Mesothelial cell of epicardium (in vitro differentiated cells): ENCODE data around the gene PER1. TPM values are rescaled to one million over a fixed set of nuclear protein-coding genes. Genes with fewer than 3 reads are reported as not detected.

Experiments
- DNase-seq, 2 experiments: peaks; one replicate each; pipeline ENCODE4 v3.0.0; 2021; ENCODE audit warnings: low spot score in 2 of 2; ENCODE audit not compliant: unreplicated experiment in 2 of 2
- H3K27ac Mint-ChIP-seq: 2 replicates; pipeline ENCODE4 v1.8.0; 2021; ENCODE audit warnings: mixed read lengths
- H3K27me3 Mint-ChIP-seq: 2 replicates; pipeline ENCODE4 v1.8.0; 2021; ENCODE audit warnings: low read depth, mixed read lengths
- H3K36me3 Mint-ChIP-seq: 2 replicates; pipeline ENCODE4 v1.8.0; 2021; ENCODE audit warnings: mixed read lengths
- H3K4me1 Mint-ChIP-seq: 2 replicates; pipeline ENCODE4 v1.8.0; 2021; ENCODE audit warnings: mixed read lengths
- H3K4me3 Mint-ChIP-seq: 2 replicates; pipeline ENCODE4 v1.8.0; 2021; ENCODE audit warnings: mild to moderate bottlenecking, moderate library complexity, mixed read lengths
- H3K9me3 Mint-ChIP-seq: 2 replicates; pipeline ENCODE4 v1.8.0; 2021; ENCODE audit warnings: mixed read lengths
- CTCF ChIP-seq: fragments of 200-600 bp; sonication (generic); IDR thresholded peaks from one replicate; pipeline ENCODE4 v1.5.0; 2021; ENCODE audit warnings: antibody characterized with exemption; ENCODE audit not compliant: unreplicated experiment
- total RNA-seq: library from RNA; stranded (reverse); gene quantifications from 3 replicates; pipeline ENCODE4 v1.2.1, GENCODE V29; 2021

The PER1 gene
- total RNA-seq, 1 donor from 2014 or later, result 70.2 TPM

GRCh38 chr17:8189041-8189710, 37.0 kb upstream of the PER1 start:
- TF ChIP-seq CTCF, result no peak
- Mint-ChIP-seq H3K27me3 (no peaks in the 10 kb centered on the region), H3K9me3 (no peaks in the 10 kb centered on the region), H3K27ac (peak overlapping the region; percentile 54), H3K36me3 (no peaks in the 10 kb centered on the region), H3K4me3 (no peak overlapping the region), H3K4me1 (peaks cover 11% of the 10 kb centered on the region)
- no peak for DNase-seq

DNA sequence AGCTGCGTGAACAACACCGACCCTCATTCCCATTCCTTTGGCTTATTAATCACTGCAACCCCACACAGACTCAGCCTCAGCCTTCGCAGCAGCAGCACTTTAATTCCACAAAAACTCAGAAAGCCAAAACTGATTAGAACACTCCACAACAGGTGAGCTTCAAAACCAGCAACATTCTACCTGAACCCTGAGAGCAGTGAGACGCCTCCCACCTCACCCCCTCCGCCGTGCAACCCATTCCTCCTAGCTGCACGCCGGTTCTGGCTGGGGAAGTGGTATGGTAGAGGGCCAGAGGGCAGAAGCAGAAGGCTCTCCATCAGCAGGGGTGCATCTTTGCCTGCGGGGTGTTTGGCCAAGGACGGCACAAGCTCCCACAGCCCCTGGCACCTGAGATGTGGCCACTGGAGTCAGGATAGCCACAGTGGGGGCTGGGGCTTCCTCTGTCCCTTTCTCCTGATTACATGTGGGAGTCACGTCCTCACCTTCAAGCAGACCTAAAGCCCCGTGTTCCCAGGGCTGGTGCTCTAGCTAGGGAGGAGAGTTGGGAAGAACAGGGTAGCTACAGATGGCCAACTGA, 36.1 kb upstream of the PER1 start:
- H3K4me3 Mint-ChIP-seq, result no peak overlapping the region
- no peak for DNase-seq
- no peaks in the 10 kb centered on the region for H3K27me3 Mint-ChIP-seq
- peak overlapping the region; percentile 54 for H3K27ac Mint-ChIP-seq
- peaks cover 13% of the 10 kb centered on the region for H3K4me1 Mint-ChIP-seq
- TF ChIP-seq CTCF, result no peak
- no peaks in the 10 kb centered on the region for H3K36me3 Mint-ChIP-seq
- H3K9me3 Mint-ChIP-seq, result no peaks in the 10 kb centered on the region

DNA sequence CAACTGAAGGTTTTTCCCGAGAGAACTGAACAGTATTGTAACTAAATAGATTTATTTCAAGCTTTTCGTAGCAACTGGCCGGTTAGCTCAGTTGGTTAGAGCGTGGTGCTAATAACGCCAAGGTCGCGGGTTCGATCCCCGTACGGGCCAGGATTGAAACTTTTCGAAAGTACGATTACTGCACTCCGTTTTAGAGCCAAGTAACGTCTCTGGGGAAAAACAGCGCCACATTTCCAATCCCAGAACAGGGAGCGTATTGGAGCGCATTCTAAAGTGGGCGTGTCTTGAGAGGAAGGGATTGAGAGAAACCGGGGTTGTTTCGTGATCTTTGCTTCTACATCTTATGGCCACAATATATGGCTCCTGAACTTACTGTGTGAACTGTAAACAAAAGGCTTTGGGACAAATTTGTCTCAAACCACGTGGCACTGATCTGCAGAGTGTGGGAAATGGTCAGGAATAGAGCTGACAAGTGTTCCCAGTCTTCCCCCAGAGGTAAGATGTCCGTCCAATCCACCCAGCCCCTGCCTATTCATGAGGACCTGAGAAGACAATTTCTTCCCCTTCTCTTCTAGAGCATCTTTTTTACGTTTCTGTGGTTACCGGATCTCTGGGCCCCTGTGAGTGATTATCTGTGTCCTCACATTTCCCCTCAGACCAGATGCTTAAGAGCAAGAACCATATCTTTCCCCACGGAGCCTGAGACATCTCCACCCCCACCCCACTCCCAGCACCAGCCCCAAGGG, 35.5 kb upstream of the PER1 start:
- no peak for TF ChIP-seq CTCF
- H3K27me3 Mint-ChIP-seq, result no peaks in the 10 kb centered on the region
- H3K4me1 Mint-ChIP-seq, result peaks cover 13% of the 10 kb centered on the region
- H3K27ac Mint-ChIP-seq, result no peak overlapping the region
- no peak overlapping the region for H3K4me3 Mint-ChIP-seq
- DNase-seq, result peak; percentile 80 to 95
- no peaks in the 10 kb centered on the region for H3K36me3 Mint-ChIP-seq
- no peaks in the 10 kb centered on the region for H3K9me3 Mint-ChIP-seq

- peak; percentile 84 to 97 for DNase-seq
- H3K27me3 Mint-ChIP-seq, result peaks cover 2% of the 10 kb centered on the region
- H3K36me3 Mint-ChIP-seq, result no peaks in the 10 kb centered on the region
- no peak overlapping the region for H3K27ac Mint-ChIP-seq
- peaks cover 13% of the 10 kb centered on the region for H3K4me1 Mint-ChIP-seq
- no peak overlapping the region for H3K4me3 Mint-ChIP-seq
- H3K9me3 Mint-ChIP-seq, result no peaks in the 10 kb centered on the region
- TF ChIP-seq CTCF, result no peak
These were observed 34.7 kb upstream of the PER1 start for GRCh38 chr17:8186787-8187516.

DNA sequence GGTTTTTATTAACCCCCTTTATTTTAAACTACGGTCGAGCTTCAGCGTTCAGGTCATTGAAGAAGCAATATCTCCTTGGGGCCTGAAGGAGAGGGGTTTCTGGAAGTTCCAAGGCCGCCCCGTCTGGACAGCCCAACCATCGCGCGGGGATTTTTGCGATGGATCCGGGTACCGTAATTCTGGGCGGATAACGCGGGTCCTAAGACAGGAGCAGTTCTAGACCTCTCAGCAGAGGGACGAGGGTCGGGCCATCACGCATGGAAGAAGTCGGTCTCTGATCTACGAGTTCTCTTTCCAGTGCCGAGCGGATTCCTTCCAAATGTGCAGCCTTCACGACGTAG, 34.2 kb upstream of the PER1 start:
- Mint-ChIP-seq H3K4me1 (peaks cover 13% of the 10 kb centered on the region), H3K9me3 (no peaks in the 10 kb centered on the region), H3K27ac (no peak overlapping the region), H3K36me3 (no peaks in the 10 kb centered on the region), H3K4me3 (no peak overlapping the region), H3K27me3 (peaks cover 3% of the 10 kb centered on the region)
- no peak for DNase-seq
- peak; percentile 18 for TF ChIP-seq CTCF
